Upper lobe of left lung (tissue), 4 donors: ENCODE results near the gene CPEB1.

Experiments used
- POLR2AphosphoS5 ChIP-seq, 2 donors: sonication (generic); formaldehyde crosslinking; IDR thresholded peaks; one replicate each; pipeline ENCODE4 v1.5.1; 2017; ENCODE audit warnings: antibody characterized with exemption in 2 of 2
- TF ChIP-seq, protein P1 (sequence below), 6 experiments: fragments of 450-650 bp in 4 of 6; fragments of 200-600 bp in 2 of 6; sonication (generic) in 2 of 6; IDR thresholded peaks; one replicate each; pipeline ENCODE4 v1.5.1; 2016 to 2019; ENCODE audit warnings: antibody characterized with exemption in 6 of 6

DNA sequence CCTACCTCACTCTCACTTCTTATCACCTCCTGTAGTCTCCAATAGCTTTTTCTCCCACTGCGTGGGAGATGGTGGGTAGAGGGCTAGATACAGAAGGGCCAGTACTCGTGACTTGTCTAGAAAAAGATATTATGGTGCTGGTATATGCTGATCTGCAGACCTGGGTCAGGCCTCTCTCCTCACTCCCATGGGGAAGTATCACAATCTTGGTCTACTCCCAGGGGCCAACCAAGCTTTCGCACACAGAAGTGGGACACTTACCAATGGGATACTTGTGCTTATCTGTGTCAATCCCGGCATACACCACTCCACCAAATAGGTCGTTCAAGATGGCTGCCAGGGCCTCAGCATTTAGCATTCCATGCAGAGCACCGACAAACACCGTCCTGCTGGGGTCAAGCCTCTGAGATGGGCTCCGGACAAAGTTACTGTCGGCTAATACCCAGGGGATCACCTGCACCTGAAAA lies 97.9 kb downstream of the CPEB1 start:
- TF ChIP-seq, protein P1, sequence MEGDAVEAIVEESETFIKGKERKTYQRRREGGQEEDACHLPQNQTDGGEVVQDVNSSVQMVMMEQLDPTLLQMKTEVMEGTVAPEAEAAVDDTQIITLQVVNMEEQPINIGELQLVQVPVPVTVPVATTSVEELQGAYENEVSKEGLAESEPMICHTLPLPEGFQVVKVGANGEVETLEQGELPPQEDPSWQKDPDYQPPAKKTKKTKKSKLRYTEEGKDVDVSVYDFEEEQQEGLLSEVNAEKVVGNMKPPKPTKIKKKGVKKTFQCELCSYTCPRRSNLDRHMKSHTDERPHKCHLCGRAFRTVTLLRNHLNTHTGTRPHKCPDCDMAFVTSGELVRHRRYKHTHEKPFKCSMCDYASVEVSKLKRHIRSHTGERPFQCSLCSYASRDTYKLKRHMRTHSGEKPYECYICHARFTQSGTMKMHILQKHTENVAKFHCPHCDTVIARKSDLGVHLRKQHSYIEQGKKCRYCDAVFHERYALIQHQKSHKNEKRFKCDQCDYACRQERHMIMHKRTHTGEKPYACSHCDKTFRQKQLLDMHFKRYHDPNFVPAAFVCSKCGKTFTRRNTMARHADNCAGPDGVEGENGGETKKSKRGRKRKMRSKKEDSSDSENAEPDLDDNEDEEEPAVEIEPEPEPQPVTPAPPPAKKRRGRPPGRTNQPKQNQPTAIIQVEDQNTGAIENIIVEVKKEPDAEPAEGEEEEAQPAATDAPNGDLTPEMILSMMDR (IDR thresholded peaks at IDR 0.05): no peak
- no peak for TF ChIP-seq POLR2AphosphoS5 (IDR thresholded peaks at IDR 0.05)
